GM12873 (cell line): ENCODE data around the gene DENND1C.

Source experiments
- TF ChIP-seq, protein P1 (sequence below): IDR thresholded peaks from 2 replicates; pipeline ENCODE4 v1.5.1; 2012; ENCODE audit warnings: low read depth, mild to moderate bottlenecking, moderate library complexity, low read length, control low read depth; ENCODE audit not compliant: insufficient read depth; ENCODE audit errors: missing control alignments

Gene DENND1C, protein sequence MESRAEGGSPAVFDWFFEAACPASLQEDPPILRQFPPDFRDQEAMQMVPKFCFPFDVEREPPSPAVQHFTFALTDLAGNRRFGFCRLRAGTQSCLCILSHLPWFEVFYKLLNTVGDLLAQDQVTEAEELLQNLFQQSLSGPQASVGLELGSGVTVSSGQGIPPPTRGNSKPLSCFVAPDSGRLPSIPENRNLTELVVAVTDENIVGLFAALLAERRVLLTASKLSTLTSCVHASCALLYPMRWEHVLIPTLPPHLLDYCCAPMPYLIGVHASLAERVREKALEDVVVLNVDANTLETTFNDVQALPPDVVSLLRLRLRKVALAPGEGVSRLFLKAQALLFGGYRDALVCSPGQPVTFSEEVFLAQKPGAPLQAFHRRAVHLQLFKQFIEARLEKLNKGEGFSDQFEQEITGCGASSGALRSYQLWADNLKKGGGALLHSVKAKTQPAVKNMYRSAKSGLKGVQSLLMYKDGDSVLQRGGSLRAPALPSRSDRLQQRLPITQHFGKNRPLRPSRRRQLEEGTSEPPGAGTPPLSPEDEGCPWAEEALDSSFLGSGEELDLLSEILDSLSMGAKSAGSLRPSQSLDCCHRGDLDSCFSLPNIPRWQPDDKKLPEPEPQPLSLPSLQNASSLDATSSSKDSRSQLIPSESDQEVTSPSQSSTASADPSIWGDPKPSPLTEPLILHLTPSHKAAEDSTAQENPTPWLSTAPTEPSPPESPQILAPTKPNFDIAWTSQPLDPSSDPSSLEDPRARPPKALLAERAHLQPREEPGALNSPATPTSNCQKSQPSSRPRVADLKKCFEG

DNA sequence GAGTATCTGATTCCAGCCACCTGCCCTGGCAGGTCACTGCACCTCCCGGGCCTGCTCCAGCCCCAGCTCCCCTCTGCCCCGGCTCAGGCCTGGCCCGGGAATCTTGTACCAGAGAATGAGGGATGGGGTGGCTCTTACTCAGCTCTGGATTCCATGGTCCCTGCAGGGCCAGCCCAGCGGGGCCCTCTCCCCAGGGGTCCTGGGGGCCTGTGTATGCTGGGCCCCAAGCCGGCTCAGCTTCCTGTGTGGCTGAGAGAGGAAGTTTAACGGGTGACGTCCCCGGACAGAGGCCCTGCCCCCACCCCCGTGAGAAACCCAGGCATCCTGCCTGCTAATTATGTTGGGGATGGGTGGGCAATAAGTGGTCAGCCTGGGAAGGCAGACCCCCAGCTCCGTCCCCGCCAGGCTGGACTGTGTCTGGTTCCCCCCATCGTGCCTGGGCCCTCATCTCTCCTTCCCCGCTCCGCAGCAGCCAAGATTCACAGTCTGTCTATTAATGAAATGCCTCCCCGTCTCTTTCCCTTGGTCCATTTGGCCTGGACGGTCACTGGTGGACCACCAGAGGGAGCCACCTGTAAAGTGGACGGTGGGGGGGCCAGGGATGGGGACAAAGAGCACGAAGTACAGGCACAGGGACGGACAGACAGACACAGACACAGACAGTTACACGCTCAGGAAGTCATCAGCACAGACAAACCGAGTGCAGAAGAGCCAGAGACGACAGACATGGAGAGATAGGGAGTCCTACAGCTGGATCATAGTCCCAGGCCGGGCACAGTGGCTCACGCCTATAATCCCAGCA, at the start of gene DENND1C:
TSS of gene DENND1C (minus strand) at position 247 of the 802 bp plus-strand sequence. CDS start at position 155, 92 bp downstream.
- TF ChIP-seq, protein P1, sequence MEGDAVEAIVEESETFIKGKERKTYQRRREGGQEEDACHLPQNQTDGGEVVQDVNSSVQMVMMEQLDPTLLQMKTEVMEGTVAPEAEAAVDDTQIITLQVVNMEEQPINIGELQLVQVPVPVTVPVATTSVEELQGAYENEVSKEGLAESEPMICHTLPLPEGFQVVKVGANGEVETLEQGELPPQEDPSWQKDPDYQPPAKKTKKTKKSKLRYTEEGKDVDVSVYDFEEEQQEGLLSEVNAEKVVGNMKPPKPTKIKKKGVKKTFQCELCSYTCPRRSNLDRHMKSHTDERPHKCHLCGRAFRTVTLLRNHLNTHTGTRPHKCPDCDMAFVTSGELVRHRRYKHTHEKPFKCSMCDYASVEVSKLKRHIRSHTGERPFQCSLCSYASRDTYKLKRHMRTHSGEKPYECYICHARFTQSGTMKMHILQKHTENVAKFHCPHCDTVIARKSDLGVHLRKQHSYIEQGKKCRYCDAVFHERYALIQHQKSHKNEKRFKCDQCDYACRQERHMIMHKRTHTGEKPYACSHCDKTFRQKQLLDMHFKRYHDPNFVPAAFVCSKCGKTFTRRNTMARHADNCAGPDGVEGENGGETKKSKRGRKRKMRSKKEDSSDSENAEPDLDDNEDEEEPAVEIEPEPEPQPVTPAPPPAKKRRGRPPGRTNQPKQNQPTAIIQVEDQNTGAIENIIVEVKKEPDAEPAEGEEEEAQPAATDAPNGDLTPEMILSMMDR = peak; percentile 57

DNA sequence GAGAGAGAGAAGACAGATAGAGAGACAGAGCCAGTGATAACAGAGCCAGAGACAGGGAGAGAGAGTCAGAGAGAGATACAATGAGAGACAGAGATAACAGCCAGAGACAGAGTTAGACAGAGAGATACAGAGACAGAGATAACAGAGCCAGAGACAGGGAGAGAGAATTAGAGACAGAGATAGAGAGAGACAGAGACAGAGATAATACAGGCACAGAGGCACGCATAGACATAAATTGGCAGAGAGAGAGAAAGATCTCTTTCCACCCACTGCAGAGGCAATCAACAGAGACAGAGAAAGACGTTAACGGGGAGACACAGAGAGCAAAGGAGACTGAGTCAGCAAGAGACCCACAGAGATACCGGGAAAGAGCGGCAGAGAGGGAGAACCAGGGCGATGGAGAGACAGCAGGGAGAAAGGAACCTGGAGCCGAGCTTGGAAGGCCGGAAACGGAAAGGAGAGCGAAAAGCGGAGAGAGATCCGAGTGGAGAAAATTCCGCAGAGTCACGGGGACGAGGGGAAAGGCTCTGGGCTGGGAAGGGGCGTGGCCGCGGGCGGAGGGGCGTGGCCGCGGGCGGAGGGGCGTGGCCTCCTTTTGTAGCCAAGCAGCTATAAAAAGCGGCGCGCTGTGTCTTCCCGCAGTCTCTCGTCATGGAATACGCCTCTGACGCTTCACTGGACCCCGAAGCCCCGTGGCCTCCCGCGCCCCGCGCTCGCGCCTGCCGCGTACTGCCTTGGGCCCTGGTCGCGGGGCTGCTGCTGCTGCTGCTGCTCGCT, 49.0 kb upstream of the DENND1C start, which contains the start of gene TNFSF9:
TSS of gene TNFSF9 (plus strand) at position 641 of the 777 bp plus-strand sequence. CDS start at position 652, 11 bp downstream.
- TF ChIP-seq, protein P1 = no peak

DNA sequence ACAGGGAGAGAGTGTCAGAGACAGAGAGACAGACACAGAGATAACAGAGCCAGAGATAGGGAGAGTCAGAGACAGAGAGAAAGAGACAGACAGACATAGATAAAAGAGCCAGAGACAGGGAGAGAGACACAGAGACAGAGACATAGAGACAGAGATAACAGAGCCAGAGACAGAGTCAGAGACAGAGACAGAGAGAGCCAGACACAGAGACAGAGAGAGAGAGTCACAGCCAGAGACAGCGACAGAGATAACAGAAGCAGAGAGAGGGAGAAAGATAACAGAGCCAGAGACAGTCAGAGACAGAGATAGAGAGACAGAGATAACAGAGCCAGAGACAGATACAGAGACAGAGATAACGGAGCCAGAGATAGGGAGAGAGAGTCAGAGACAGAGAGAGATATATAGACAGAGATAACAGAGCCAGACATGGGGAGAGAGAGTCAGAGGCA, 48.4 kb upstream of the DENND1C start:
- TF ChIP-seq, protein P1 = no peak

DNA sequence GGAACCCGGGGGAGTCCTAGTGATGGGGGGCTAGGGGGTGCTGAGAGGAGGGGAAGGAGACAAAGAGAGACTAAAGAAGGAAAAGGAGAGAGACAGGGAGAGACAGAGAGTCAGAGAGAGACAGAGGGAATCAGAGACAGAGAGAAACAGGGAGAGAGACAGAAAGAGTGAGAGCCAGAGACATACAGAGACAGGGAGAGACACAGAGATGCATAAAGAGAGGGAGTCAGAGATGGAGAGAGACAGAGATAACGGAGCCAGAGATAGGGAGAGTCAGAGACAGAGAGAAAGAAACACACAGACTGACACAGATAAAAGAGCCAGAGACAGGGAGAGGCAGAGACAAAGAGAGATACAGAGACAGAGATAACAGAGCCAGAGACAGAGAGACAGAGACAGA, 47.8 kb upstream of the DENND1C start:
- TF ChIP-seq, protein P1 = no peak

DNA sequence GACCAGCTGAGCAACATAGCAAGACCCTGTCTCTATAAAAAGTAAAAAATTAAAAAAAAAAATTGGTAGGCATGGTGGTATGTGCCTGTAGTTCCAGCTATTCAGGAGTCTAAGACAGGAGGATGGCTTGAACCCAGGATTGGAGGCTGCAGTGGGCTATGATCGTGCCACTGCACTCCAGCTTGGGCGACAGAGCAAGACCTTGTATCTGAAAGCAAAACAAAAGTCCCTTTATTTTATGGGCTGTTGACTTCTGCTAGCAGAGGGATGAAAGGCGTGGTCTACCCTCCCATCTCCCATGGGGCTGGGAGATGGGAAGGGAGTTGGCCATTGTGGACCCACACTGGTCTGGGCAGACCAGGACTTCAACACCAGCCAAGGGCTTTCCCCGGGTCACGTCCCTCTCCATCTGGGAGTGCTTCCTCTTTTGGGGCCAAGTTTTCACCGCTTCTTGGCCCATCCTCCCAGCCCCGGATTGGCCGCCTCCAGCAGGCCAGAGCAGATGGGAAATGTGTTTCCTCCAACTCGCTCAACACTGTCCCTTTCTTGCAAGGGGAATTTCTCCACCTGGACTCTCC, 47.0 kb upstream of the DENND1C start:
- TF ChIP-seq, protein P1 = no peak

DNA sequence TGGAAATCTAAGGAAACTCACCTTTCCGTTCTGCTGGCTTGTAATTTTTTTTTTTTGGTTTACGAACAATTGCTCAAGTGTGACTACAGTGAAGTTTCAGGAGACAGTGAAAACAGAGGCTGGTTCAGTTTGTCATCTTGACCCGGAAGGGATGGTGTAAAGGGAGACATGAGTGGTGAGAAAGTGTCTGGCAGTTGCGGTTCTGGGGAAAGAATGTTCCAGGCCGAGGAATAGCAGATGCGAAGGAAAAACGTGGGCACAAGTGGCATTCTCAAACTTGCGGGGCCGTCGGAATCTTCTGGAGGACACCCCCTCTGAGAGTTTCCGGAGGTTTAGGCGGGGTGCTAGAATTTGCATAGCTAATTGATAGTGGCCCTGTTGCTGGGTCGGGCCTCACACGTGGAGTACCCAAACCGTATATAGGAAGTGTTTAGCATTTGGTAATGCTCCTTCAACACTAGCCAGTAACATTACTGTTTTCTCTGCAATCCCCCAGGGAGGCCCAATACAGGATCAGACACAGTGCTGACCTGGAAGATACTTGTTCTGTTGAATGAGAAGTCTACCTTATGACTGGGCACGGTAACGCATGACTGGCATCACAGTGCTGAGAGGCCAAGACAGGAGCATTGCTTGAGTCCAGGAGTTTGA, 46.4 kb upstream of the DENND1C start:
- TF ChIP-seq, protein P1 = no peak
